Measurements from ENCODE around the gene RYR2. TPM values are rescaled to one million over a fixed set of nuclear protein-coding genes. Genes with fewer than 3 reads are reported as not detected.
A peak's percentile ranks its signal among the peaks of the same experiment; 100 is the strongest.

The RYR2 gene
- total RNA-seq, 1 experiment from 2014 or later: 3.4 TPM

- H2BK12ac ChIP-seq (ENCODE audit: insufficient read length, low read depth, low read length): no peak overlapping the region
- no peak overlapping the region for H3K4me2 ChIP-seq (ENCODE audit: insufficient read depth, insufficient read length, low read length)
- no peak overlapping the region for H3K9ac ChIP-seq (ENCODE audit: extremely low read depth, insufficient read length, low read length)
- no peak overlapping the region for H3K18ac ChIP-seq (ENCODE audit: insufficient read length, low read depth, low read length)
- no peaks in the 10 kb centered on the region for H4K20me1 ChIP-seq (ENCODE audit: control insufficient read depth, insufficient read depth, insufficient read length)
- H4K91ac ChIP-seq (ENCODE audit: insufficient read length, low read depth, low read length): no peak overlapping the region
- DNase-seq: no peak
- TF ChIP-seq, protein P1, sequence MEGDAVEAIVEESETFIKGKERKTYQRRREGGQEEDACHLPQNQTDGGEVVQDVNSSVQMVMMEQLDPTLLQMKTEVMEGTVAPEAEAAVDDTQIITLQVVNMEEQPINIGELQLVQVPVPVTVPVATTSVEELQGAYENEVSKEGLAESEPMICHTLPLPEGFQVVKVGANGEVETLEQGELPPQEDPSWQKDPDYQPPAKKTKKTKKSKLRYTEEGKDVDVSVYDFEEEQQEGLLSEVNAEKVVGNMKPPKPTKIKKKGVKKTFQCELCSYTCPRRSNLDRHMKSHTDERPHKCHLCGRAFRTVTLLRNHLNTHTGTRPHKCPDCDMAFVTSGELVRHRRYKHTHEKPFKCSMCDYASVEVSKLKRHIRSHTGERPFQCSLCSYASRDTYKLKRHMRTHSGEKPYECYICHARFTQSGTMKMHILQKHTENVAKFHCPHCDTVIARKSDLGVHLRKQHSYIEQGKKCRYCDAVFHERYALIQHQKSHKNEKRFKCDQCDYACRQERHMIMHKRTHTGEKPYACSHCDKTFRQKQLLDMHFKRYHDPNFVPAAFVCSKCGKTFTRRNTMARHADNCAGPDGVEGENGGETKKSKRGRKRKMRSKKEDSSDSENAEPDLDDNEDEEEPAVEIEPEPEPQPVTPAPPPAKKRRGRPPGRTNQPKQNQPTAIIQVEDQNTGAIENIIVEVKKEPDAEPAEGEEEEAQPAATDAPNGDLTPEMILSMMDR (conservative IDR thresholded peaks at IDR 0.05): no peak
- no peak overlapping the region for H3K4me3 Mint-ChIP-seq
- H3K4me1 ChIP-seq (ENCODE audit: insufficient read depth, low read length): no peaks in the 10 kb centered on the region
- no peak overlapping the region for H3K27ac ChIP-seq (ENCODE audit: insufficient read length, low read depth, low read length)
- H3K79me1 ChIP-seq (ENCODE audit: insufficient read depth, low read depth, low read length, poor library complexity, severe bottlenecking): no peaks in the 10 kb centered on the region
- H2AFZ ChIP-seq (ENCODE audit: low read length): no peak overlapping the region
- no peak overlapping the region for H3K56ac ChIP-seq (ENCODE audit: insufficient read length, low read depth, low read length)
- no peak overlapping the region for H2AK5ac ChIP-seq (ENCODE audit: insufficient read length, low read length)
- H3K23ac ChIP-seq (ENCODE audit: insufficient read length, low read depth, low read length): no peak overlapping the region
- H3K36me3 Mint-ChIP-seq (ENCODE audit: insufficient read depth in 1 of 3, low read depth in 3 of 3): no peaks in the 10 kb centered on the region
- no peak overlapping the region for H2BK5ac ChIP-seq (ENCODE audit: insufficient read length, low read length)
- no peak overlapping the region for H3K14ac ChIP-seq (ENCODE audit: insufficient read depth, low read length)
- no peaks in the 10 kb centered on the region for H3K27me3 ChIP-seq (ENCODE audit: insufficient read depth, low read length)
- H4K5ac ChIP-seq (ENCODE audit: insufficient read length, low read depth, low read length): no peak overlapping the region
- H3K27ac Mint-ChIP-seq: peak overlapping the region in 2 of 3 experiments; percentile 69 to 94; a peak in 4 of 7 replicates
- H3K23me2 ChIP-seq (ENCODE audit: insufficient read length, low read depth, low read length, poor library complexity, severe bottlenecking): no peaks in the 10 kb centered on the region
- H2BK20ac ChIP-seq (ENCODE audit: low read depth, low read length, poor library complexity, severe bottlenecking): no peak overlapping the region
- H3K9me3 Mint-ChIP-seq: no peaks in the 10 kb centered on the region
- H3K27me3 Mint-ChIP-seq (ENCODE audit: low read depth): no peaks in the 10 kb centered on the region
- no peak overlapping the region for H4K8ac ChIP-seq (replicated peaks; ENCODE audit: insufficient read length, low read depth, low read length)
- no peak overlapping the region for H2BK120ac ChIP-seq (ENCODE audit: low read depth, low read length, poor library complexity, severe bottlenecking)
- H3K9me3 ChIP-seq (ENCODE audit: control insufficient read depth, low read depth, low read length): no peaks in the 10 kb centered on the region
- H2BK15ac ChIP-seq (ENCODE audit: low read depth, low read length): no peak overlapping the region
- H3T11ph ChIP-seq (ENCODE audit: low read length): no peak overlapping the region
- no peak overlapping the region for H3K4ac ChIP-seq (ENCODE audit: low read depth, low read length)
- H3K79me2 ChIP-seq (ENCODE audit: insufficient read depth, low read length): no peaks in the 10 kb centered on the region
- WGBS (ENCODE audit: extremely low coverage, insufficient read length, low lambda C conversion rate): no CpG with 5 or more reads among the region's 6 CpGs
- H3K4me1 Mint-ChIP-seq: peaks cover 4% of the 10 kb centered on the region in 2 experiments; a peak in 3 of 4 replicates
Measured at GRCh38 chr1:237712082-237712481, 670.1 kb downstream of the RYR2 start.
